ES-I3 (cell line): Measurements from ENCODE around the gene EHBP1.
"Not testable (repeated sequence)": the region's sequence is repeated elsewhere in the genome, so short reads cannot be mapped to it uniquely, and the experiment has no call there.

ENCODE experiments used
- H3K36me3 ChIP-seq: 2 replicates; pipeline ENCODE4 v1.6.1; 2013; ENCODE audit warnings: mild to moderate bottlenecking, low read length, control low read depth, moderate library complexity; ENCODE audit not compliant: insufficient read depth
- H3K4me1 ChIP-seq: 2 replicates; pipeline ENCODE4 v1.6.1; 2013; ENCODE audit warnings: mild to moderate bottlenecking, control low read depth, low read length; ENCODE audit not compliant: insufficient read depth
- H3K9ac ChIP-seq: 2 replicates; pipeline ENCODE4 v1.6.1; 2013; ENCODE audit warnings: low read depth, mild to moderate bottlenecking, low read length, moderate library complexity
- H3K9me3 ChIP-seq: 2 replicates; pipeline ENCODE4 v1.6.1; 2013; ENCODE audit warnings: mild to moderate bottlenecking, low read length, moderate library complexity; ENCODE audit not compliant: control insufficient read depth, insufficient read depth

The EHBP1 gene

GRCh38 chr2:63058144-63058920 is 352.8 kb downstream of the EHBP1 start:
- no peaks in the 10 kb centered on the region for H3K36me3 ChIP-seq
- peaks cover 9% of the 10 kb centered on the region for H3K4me1 ChIP-seq
- H3K9me3 ChIP-seq: no peaks in the 10 kb centered on the region
- H3K9ac ChIP-seq: peak overlapping the region; percentile 17; the same call in 1 of the 2 replicates

GRCh38 chr2:63058921-63059792 is 353.6 kb downstream of the EHBP1 start:
- Histone ChIP-seq H3K9ac (peak overlapping the region; percentile 23; the same call in 1 of the 2 replicates), H3K9me3 (no peaks in the 10 kb centered on the region), H3K36me3 (no peaks in the 10 kb centered on the region)

GRCh38 chr2:63059793-63060471 is 354.4 kb downstream of the EHBP1 start:
- H3K9me3 ChIP-seq: no peaks in the 10 kb centered on the region
- H3K9ac ChIP-seq: peak overlapping the region; percentile 28; the same call in 1 of the 2 replicates
- peaks cover 6% of the 10 kb centered on the region for H3K4me1 ChIP-seq
- no peaks in the 10 kb centered on the region for H3K36me3 ChIP-seq

More at GRCh38 chr2:63058921-63059792, 353.6 kb downstream of the EHBP1 start:
- H3K4me1 ChIP-seq: peaks cover 9% of the 10 kb centered on the region

- Histone ChIP-seq H3K9me3 (no peaks in the 10 kb centered on the region), H3K36me3 (no peaks in the 10 kb centered on the region), H3K4me1 (peaks cover 5% of the 10 kb centered on the region; the same call in 1 of the 2 replicates), H3K9ac (no peak overlapping the region)
These were observed 355.0 kb downstream of the EHBP1 start for GRCh38 chr2:63060472-63060991.

GRCh38 chr2:63064197-63064596 is 358.7 kb downstream of the EHBP1 start:
- Histone ChIP-seq H3K9me3 (no peaks in the 10 kb centered on the region), H3K4me1 (no peaks in the 10 kb centered on the region; the same call in 1 of the 2 replicates), H3K9ac (no peak overlapping the region), H3K36me3 (no peaks in the 10 kb centered on the region)

- H3K36me3 ChIP-seq: no peaks in the 10 kb centered on the region
- no peak overlapping the region for H3K9ac ChIP-seq
- no peaks in the 10 kb centered on the region for H3K9me3 ChIP-seq
- H3K4me1 ChIP-seq: no peaks in the 10 kb centered on the region
These were observed 359.1 kb downstream of the EHBP1 start for GRCh38 chr2:63064661-63065060.

GRCh38 chr2:63066265-63066664 is 360.8 kb downstream of the EHBP1 start:
- Histone ChIP-seq H3K4me1 (no peaks in the 10 kb centered on the region), H3K9me3 (no peaks in the 10 kb centered on the region), H3K9ac (no peak overlapping the region), H3K36me3 (no peaks in the 10 kb centered on the region)

GRCh38 chr2:63066838-63067237 is 361.3 kb downstream of the EHBP1 start:
- Histone ChIP-seq H3K4me1 (no peaks in the 10 kb centered on the region), H3K9me3 (no peaks in the 10 kb centered on the region), H3K36me3 (no peaks in the 10 kb centered on the region), H3K9ac (no peak overlapping the region)

GRCh38 chr2:63071664-63072063 is 366.2 kb downstream of the EHBP1 start:
- Histone ChIP-seq H3K4me1 (no peaks in the 10 kb centered on the region), H3K9me3 (no peaks in the 10 kb centered on the region), H3K9ac (no peak overlapping the region), H3K36me3 (no peaks in the 10 kb centered on the region)

GRCh38 chr2:63073994-63074393 is 368.5 kb downstream of the EHBP1 start:
- Histone ChIP-seq H3K36me3 (no peaks in the 10 kb centered on the region), H3K4me1 (no peaks in the 10 kb centered on the region), H3K9ac (no peak overlapping the region), H3K9me3 (no peaks in the 10 kb centered on the region)

- H3K36me3 ChIP-seq, H3K9me3 ChIP-seq, H3K4me1 ChIP-seq: not testable (repeated sequence)
These were observed 368.9 kb downstream of the EHBP1 start for GRCh38 chr2:63074399-63074798.

GRCh38 chr2:63078852-63079606 is 373.5 kb downstream of the EHBP1 start:
- no peaks in the 10 kb centered on the region for H3K9me3 ChIP-seq
- H3K4me1 ChIP-seq: no peaks in the 10 kb centered on the region
- no peak overlapping the region for H3K9ac ChIP-seq
- H3K36me3 ChIP-seq: no peaks in the 10 kb centered on the region

More at GRCh38 chr2:63074399-63074798, 368.9 kb downstream of the EHBP1 start:
- not testable (repeated sequence) for H3K9ac ChIP-seq

- Histone ChIP-seq H3K36me3 (no peaks in the 10 kb centered on the region), H3K9me3 (no peaks in the 10 kb centered on the region)
These were observed 375.9 kb downstream of the EHBP1 start for GRCh38 chr2:63081404-63081803.

More at GRCh38 chr2:63081404-63081803, 375.9 kb downstream of the EHBP1 start:
- H3K9ac ChIP-seq: no peak overlapping the region
- H3K4me1 ChIP-seq: no peaks in the 10 kb centered on the region
